A549 (cell line): ENCODE data around the gene GLIS1. TPM values are rescaled to one million over a fixed set of nuclear protein-coding genes. Genes with fewer than 3 reads are reported as not detected.

ENCODE experiments used
- ATAC-seq, 2 experiments: fragments of 200-7000 bp in 1 of 2; fragments of >200 bp in 1 of 2; cut with Nextera tagmentation in 1 of 2; cut with Tn5 transposase in 1 of 2; 3 replicates each; pipeline versions ENCODE4 v1.8.0 to v1.9.1; 2018 to 2020; ENCODE audit warnings: mild to moderate bottlenecking in 1 of 2, moderate library complexity in 1 of 2
- CTCF ChIA-PET: fragments of 300-600 bp; sonication (Branson Sonifier 250); formaldehyde crosslinking; extraction: SDS; loops from one replicate; lab custom pipeline; 2021; ENCODE audit warnings: antibody characterized with exemption, inconsistent platforms; lab: Yijun Ruan, JAX
- POLR2A ChIA-PET: fragments of 350-600 bp; formaldehyde crosslinking; extraction: SDS; loops from one replicate; lab custom pipeline; 2021; ENCODE audit warnings: antibody characterized with exemption, inconsistent platforms; lab: Yijun Ruan, JAX
- DNase-seq, 2 experiments: peaks; one replicate each; pipeline versions ENCODE4 v3.0.0 to v3.0.0-alpha.2; 2011 to 2016; ENCODE audit warnings: low read depth in 1 of 2, low spot score in 1 of 2
- FAIRE-seq: peaks from 2 replicates; lab custom pipeline; 2011; peaks lifted over from hg19 to GRCh38; lab: Jason Lieb, UNC
- H3K27ac ChIP-seq, 2 experiments: fragments of >200 bp; sonication (Bioruptor Twin); formaldehyde crosslinking; 3 replicates each; pipeline ENCODE4 v1.5.1; 2016 to 2017
- H3K4me1 ChIP-seq: fragments of >200 bp; sonication (Bioruptor Twin); formaldehyde crosslinking; 3 replicates; pipeline ENCODE4 v1.6.1; 2016
- H3K4me2 ChIP-seq: fragments of >200 bp; sonication (Bioruptor Twin); formaldehyde crosslinking; 3 replicates; pipeline ENCODE4 v1.6.1; 2016
- H3K4me3 ChIP-seq: fragments of >200 bp; sonication (Bioruptor Twin); formaldehyde crosslinking; 3 replicates; pipeline ENCODE4 v1.5.1; 2016
- H3K9me3 ChIP-seq: fragments of >200 bp; sonication (Bioruptor Twin); formaldehyde crosslinking; 3 replicates; pipeline ENCODE4 v1.6.1; 2016
- CHD2 ChIP-seq: fragments of 150-350 bp; IDR thresholded peaks from 2 replicates; pipeline ENCODE4 v1.6.1; 2014; ENCODE audit warnings: low read length; ENCODE audit not compliant: partially characterized antibody
- CHD4 ChIP-seq: fragments of 200-600 bp; sonication (generic); IDR thresholded peaks from 2 replicates; pipeline ENCODE4 v1.6.1; 2016; ENCODE audit warnings: antibody characterized with exemption, mild to moderate bottlenecking, borderline replicate concordance
- EHF ChIP-seq: fragments of 250-450 bp; sonication (Bioruptor Pico); IDR thresholded peaks from 2 replicates; pipeline ENCODE4 v1.5.0; 2020; ENCODE audit warnings: mild to moderate bottlenecking
- EHMT2 ChIP-seq: fragments of 200-600 bp; sonication (generic); IDR thresholded peaks from 2 replicates; pipeline ENCODE4 v1.6.1; 2016; ENCODE audit warnings: antibody characterized with exemption, low read depth, mild to moderate bottlenecking, moderate library complexity
- EP300 ChIP-seq, 2 experiments: fragments of >200 bp; sonication (Bioruptor Twin); formaldehyde crosslinking; IDR thresholded peaks; 2 replicates in 1 of 2; 3 replicates in 1 of 2; pipeline ENCODE4 v1.6.1; 2016 to 2017
- ESRRA ChIP-seq: fragments of 150-350 bp; IDR thresholded peaks from 2 replicates; pipeline ENCODE4 v1.6.1; 2014; ENCODE audit warnings: mild to moderate bottlenecking, low read length, borderline replicate concordance
- FOXS1 ChIP-seq: fragments of 250-450 bp; sonication (Bioruptor Pico); IDR thresholded peaks from 2 replicates; pipeline ENCODE4 v1.5.0; 2020; ENCODE audit warnings: mild to moderate bottlenecking, moderate library complexity
- GATA3 ChIP-seq: IDR thresholded peaks from 2 replicates; pipeline ENCODE4 v1.6.1; 2012; ENCODE audit warnings: borderline replicate concordance
- HDAC2 ChIP-seq: fragments of 200-600 bp; sonication (generic); IDR thresholded peaks from 2 replicates; pipeline ENCODE4 v1.6.1; 2016
- HEYL ChIP-seq: fragments of 250-450 bp; sonication (Bioruptor Pico); IDR thresholded peaks from 2 replicates; pipeline ENCODE4 v1.8.0; 2021; ENCODE audit warnings: mild to moderate bottlenecking, moderate library complexity
- HOXB13 ChIP-seq: fragments of 250-450 bp; sonication (Bioruptor Pico); IDR thresholded peaks from 2 replicates; pipeline ENCODE4 v1.5.0; 2020; ENCODE audit warnings: low read depth, mild to moderate bottlenecking, moderate library complexity
- HOXB5 ChIP-seq: fragments of 250-450 bp; sonication (Bioruptor Pico); IDR thresholded peaks from 2 replicates; pipeline ENCODE4 v1.5.0; 2020; ENCODE audit warnings: mild to moderate bottlenecking, moderate library complexity
- JUNB ChIP-seq: fragments of >200 bp; sonication (Bioruptor Twin); formaldehyde crosslinking; IDR thresholded peaks from 2 replicates; pipeline ENCODE4 v1.6.1; 2016
- KDM1A ChIP-seq: fragments of 200-600 bp; sonication (generic); IDR thresholded peaks from 2 replicates; pipeline ENCODE4 v1.6.1; 2016; ENCODE audit warnings: low read depth, mild to moderate bottlenecking
- KDM5A ChIP-seq: fragments of 200-600 bp; sonication (generic); IDR thresholded peaks from 2 replicates; pipeline ENCODE4 v1.6.1; 2016; ENCODE audit warnings: antibody characterized with exemption, mild to moderate bottlenecking
- MYC ChIP-seq: IDR thresholded peaks from 2 replicates; pipeline ENCODE4 v1.6.1; 2012; ENCODE audit warnings: mild to moderate bottlenecking, inconsistent platforms, low read length, improper control_type of control experiment, borderline replicate concordance
- NFE2L2 ChIP-seq: fragments of 150-350 bp; conservative IDR thresholded peaks from 2 replicates; pipeline ENCODE4 v1.6.1; 2014; ENCODE audit warnings: low read length
- RAD21 ChIP-seq, 2 experiments: fragments of >200 bp in 1 of 2; sonication (Bioruptor Twin) in 1 of 2; formaldehyde crosslinking in 1 of 2; IDR thresholded peaks in 1 of 2; conservative IDR thresholded peaks in 1 of 2; 2 replicates in 1 of 2; 3 replicates in 1 of 2; pipeline ENCODE4 v1.6.1; 2012 to 2018; ENCODE audit warnings: inconsistent platforms in 1 of 2
- RNF2 ChIP-seq: fragments of 200-600 bp; sonication (generic); IDR thresholded peaks from 2 replicates; pipeline ENCODE4 v1.6.1; 2016; ENCODE audit warnings: low read depth, mild to moderate bottlenecking, antibody characterized with exemption, moderate library complexity, borderline replicate concordance
- SREBF2 ChIP-seq: fragments of 450-650 bp; IDR thresholded peaks from 2 replicates; pipeline ENCODE4 v1.6.1; 2014; ENCODE audit warnings: mild to moderate bottlenecking, moderate library complexity
- TFCP2L1 ChIP-seq: fragments of 250-450 bp; sonication (Bioruptor Pico); IDR thresholded peaks from 2 replicates; pipeline ENCODE4 v1.5.0; 2021; ENCODE audit warnings: mild to moderate bottlenecking
- ZFP36 ChIP-seq: fragments of 450-650 bp; IDR thresholded peaks from 2 replicates; pipeline ENCODE4 v1.6.1; 2014; ENCODE audit warnings: borderline replicate concordance; ENCODE audit not compliant: partially characterized antibody
- ZNF302 ChIP-seq: fragments of 250-450 bp; sonication (Bioruptor Pico); IDR thresholded peaks from 2 replicates; pipeline ENCODE4 v1.9.0; 2021; ENCODE audit warnings: inconsistent platforms, mild to moderate bottlenecking, moderate library complexity
- ZSCAN20 ChIP-seq: fragments of 250-450 bp; sonication (Bioruptor Pico); IDR thresholded peaks from 2 replicates; pipeline ENCODE4 v1.8.0; 2022; ENCODE audit warnings: mild to moderate bottlenecking, moderate library complexity
- WGBS: methylation state at CpG from one replicate; pipeline ENCODE4 v1.1.6; 2017; ENCODE audit errors: missing lambda C conversion rate; 5-methylcytosine and 5-hydroxymethylcytosine counted together
- polyA plus RNA-seq, 4 experiments: library from polyadenylated mRNA; depleted of rRNA in 3 of 4; stranded (reverse); fragments of >200 nt; fragmentation: RNase III in 1 of 4; extraction: RNeasy Plus Mini Kit Qiagen cat#74134 plus additional on column Dnase treatment in 1 of 4; gene quantifications; 2 replicates in 3 of 4; 3 replicates in 1 of 4; pipeline ENCODE4 v1.2.3, GENCODE V29; 2011 to 2017
- TF ChIP-seq, protein P1 (sequence below): IDR thresholded peaks from 2 replicates; pipeline ENCODE4 v1.6.1; 2012; ENCODE audit warnings: low read depth, borderline replicate concordance
- TF ChIP-seq, protein P2 (sequence below): IDR thresholded peaks from 2 replicates; pipeline ENCODE4 v1.6.1; 2012
- TF ChIP-seq, protein P3 (sequence below): fragments of >200 bp; sonication (Bioruptor Twin); formaldehyde crosslinking; IDR thresholded peaks from 2 replicates; pipeline ENCODE4 v1.6.1; 2016
- TF ChIP-seq, protein P4 (sequence below): fragments of 250-450 bp; sonication (Bioruptor Pico); IDR thresholded peaks from 2 replicates; pipeline ENCODE4 v1.5.0; 2021; ENCODE audit warnings: mild to moderate bottlenecking, moderate library complexity, borderline replicate concordance
- TF ChIP-seq, protein P5 (sequence below): fragments of 250-450 bp; sonication (Bioruptor Pico); IDR thresholded peaks from 2 replicates; pipeline ENCODE4 v1.5.0; 2020; ENCODE audit warnings: low read depth, mild to moderate bottlenecking, moderate library complexity
- TF ChIP-seq, protein P6 (sequence below): fragments of >200 bp; sonication (Bioruptor Twin); formaldehyde crosslinking; IDR thresholded peaks from 3 replicates; pipeline ENCODE4 v1.5.1; 2016
- TF ChIP-seq, protein P7 (sequence below): IDR thresholded peaks from 2 replicates; pipeline ENCODE4 v1.6.1; 2012

GLIS1 gene
- polyA plus RNA-seq, 2 of the 4 experiments (the other 2 are of a cell fraction) = 0.04 TPM; not detected in 1

DNA sequence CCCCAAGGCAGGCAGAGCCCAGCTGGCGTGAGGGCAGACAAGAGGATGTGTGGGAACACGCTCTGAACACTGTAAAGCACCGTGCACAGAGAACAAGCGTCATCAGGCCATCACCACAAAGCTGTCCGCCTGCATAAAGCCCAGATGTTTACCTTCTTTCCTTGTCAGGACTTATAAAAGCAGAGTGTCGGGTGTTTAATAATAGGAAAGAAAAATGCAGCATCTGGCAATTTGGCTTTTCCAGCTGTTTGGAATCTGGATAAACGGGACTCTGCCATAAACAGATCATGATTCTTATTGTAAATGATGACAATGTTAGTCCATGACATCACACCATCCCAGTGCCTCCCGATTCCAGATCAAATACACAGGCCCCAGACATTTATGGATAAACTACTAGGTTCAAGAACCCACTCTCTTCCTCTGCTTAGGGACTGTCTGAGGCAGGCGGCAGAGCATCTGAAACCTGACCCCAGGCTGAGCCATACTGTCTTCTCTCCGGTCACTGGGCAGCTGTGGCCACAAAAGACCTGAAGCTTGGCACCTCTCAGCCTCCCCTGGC lies 4.2 kb downstream of the GLIS1 start:
- TF ChIP-seq CHD2 (no peak), KDM5A (no peak), TFCP2L1 (CRISPR knock-in tag) (no peak), RNF2 (no peak), EHF (no peak), FOXS1 (CRISPR knock-in tag) (no peak), HOXB5 (CRISPR knock-in tag) (no peak), NFE2L2 (no peak), HDAC2 (no peak), EHMT2 (no peak), CHD4 (no peak), ZFP36 (no peak), EP300 (IDR thresholded peaks at IDR 0.05) (no peak), MYC (no peak), ZSCAN20 (CRISPR knock-in tag) (no peak), GATA3 (no peak)
- TF ChIP-seq, protein P1, sequence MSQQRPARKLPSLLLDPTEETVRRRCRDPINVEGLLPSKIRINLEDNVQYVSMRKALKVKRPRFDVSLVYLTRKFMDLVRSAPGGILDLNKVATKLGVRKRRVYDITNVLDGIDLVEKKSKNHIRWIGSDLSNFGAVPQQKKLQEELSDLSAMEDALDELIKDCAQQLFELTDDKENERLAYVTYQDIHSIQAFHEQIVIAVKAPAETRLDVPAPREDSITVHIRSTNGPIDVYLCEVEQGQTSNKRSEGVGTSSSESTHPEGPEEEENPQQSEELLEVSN = no peak
- Histone ChIP-seq H3K4me1 (peaks cover 12% of the 10 kb centered on the region; the same call in 2 of the 3 replicates), H3K4me2 (no peak overlapping the region), H3K4me3 (no peak overlapping the region), H3K27ac (no peak overlapping the region), H3K9me3 (no peaks in the 10 kb centered on the region)
- 65% methylated on average over 10 of the region's 10 CpGs for WGBS
- ChIA-PET POLR2A (no interaction called here), CTCF (interaction anchor here (1.0 to 2.9 kb wide), 2 partner anchors 19 to 21 kb away, joined by 3 to 8 read pairs; no protein-coding TSS in a partner anchor)
- DNase-seq (no peak), FAIRE-seq (no peak), ATAC-seq (no peak)

DNA sequence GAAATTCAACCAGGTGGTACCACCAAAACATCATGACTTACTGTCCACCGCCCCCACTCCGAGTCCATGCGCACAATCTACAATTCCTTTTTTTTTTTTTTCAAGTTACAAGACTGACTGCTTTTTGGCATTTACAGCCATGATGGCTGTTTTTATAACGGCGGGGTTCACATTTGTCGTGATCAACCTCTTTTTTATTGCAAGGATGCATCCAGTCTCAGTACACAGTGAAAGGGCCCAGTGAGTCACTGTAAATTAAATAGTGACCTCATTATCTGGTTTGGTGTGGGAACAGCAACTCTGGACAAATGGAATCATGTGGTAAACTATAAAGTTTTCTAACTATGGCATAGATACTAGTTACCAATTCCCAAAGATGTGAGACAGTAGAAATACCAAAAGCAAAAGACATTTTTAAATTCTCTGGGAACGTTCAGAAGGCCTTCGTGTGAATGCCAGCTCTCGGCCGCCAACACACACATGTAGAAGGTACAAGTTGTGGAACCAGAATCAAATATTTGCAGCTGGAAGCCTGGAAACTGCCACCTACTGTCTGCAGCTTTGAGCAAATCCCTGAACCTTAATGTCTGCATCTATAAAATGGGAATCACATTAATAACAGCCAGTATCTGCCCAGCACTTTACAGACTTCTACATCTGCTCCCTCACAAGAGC lies 4.9 kb downstream of the GLIS1 start:
- Histone ChIP-seq H3K4me2 (no peak overlapping the region), H3K4me3 (no peak overlapping the region), H3K27ac (no peak overlapping the region), H3K9me3 (no peaks in the 10 kb centered on the region), H3K4me1 (peaks cover 12% of the 10 kb centered on the region; the same call in 2 of the 3 replicates)
- TF ChIP-seq JUNB = no peak
- TF ChIP-seq NFE2L2 = no peak
- TF ChIP-seq RAD21 (conservative IDR thresholded peaks at IDR 0.05 in 1 of 2, IDR thresholded peaks at IDR 0.05 in 1 of 2) = no peak
- no peak for TF ChIP-seq KDM1A
- no peak for TF ChIP-seq ZNF302 (CRISPR knock-in tag)
- TF ChIP-seq, protein P2, sequence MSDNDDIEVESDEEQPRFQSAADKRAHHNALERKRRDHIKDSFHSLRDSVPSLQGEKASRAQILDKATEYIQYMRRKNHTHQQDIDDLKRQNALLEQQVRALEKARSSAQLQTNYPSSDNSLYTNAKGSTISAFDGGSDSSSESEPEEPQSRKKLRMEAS = no peak
- TF ChIP-seq, protein P3, sequence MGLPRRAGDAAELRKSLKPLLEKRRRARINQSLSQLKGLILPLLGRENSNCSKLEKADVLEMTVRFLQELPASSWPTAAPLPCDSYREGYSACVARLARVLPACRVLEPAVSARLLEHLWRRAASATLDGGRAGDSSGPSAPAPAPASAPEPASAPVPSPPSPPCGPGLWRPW = no peak
- TF ChIP-seq SREBF2 = no peak
- TF ChIP-seq HOXB13 (CRISPR knock-in tag) = no peak
- TF ChIP-seq ESRRA = no peak
- TF ChIP-seq, protein P4, sequence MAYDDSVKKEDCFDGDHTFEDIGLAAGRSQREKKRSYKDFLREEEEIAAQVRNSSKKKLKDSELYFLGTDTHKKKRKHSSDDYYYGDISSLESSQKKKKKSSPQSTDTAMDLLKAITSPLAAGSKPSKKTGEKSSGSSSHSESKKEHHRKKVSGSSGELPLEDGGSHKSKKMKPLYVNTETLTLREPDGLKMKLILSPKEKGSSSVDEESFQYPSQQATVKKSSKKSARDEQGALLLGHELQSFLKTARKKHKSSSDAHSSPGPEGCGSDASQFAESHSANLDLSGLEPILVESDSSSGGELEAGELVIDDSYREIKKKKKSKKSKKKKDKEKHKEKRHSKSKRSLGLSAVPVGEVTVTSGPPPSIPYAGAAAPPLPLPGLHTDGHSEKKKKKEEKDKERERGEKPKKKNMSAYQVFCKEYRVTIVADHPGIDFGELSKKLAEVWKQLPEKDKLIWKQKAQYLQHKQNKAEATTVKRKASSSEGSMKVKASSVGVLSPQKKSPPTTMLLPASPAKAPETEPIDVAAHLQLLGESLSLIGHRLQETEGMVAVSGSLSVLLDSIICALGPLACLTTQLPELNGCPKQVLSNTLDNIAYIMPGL (CRISPR knock-in tag) = no peak
- no peak for TF ChIP-seq HEYL
- TF ChIP-seq, protein P5, sequence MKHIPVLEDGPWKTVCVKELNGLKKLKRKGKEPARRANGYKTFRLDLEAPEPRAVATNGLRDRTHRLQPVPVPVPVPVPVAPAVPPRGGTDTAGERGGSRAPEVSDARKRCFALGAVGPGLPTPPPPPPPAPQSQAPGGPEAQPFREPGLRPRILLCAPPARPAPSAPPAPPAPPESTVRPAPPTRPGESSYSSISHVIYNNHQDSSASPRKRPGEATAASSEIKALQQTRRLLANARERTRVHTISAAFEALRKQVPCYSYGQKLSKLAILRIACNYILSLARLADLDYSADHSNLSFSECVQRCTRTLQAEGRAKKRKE = no peak
- TF ChIP-seq, protein P6, sequence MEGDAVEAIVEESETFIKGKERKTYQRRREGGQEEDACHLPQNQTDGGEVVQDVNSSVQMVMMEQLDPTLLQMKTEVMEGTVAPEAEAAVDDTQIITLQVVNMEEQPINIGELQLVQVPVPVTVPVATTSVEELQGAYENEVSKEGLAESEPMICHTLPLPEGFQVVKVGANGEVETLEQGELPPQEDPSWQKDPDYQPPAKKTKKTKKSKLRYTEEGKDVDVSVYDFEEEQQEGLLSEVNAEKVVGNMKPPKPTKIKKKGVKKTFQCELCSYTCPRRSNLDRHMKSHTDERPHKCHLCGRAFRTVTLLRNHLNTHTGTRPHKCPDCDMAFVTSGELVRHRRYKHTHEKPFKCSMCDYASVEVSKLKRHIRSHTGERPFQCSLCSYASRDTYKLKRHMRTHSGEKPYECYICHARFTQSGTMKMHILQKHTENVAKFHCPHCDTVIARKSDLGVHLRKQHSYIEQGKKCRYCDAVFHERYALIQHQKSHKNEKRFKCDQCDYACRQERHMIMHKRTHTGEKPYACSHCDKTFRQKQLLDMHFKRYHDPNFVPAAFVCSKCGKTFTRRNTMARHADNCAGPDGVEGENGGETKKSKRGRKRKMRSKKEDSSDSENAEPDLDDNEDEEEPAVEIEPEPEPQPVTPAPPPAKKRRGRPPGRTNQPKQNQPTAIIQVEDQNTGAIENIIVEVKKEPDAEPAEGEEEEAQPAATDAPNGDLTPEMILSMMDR = no peak
- TF ChIP-seq MYC = no peak
- TF ChIP-seq, protein P7, sequence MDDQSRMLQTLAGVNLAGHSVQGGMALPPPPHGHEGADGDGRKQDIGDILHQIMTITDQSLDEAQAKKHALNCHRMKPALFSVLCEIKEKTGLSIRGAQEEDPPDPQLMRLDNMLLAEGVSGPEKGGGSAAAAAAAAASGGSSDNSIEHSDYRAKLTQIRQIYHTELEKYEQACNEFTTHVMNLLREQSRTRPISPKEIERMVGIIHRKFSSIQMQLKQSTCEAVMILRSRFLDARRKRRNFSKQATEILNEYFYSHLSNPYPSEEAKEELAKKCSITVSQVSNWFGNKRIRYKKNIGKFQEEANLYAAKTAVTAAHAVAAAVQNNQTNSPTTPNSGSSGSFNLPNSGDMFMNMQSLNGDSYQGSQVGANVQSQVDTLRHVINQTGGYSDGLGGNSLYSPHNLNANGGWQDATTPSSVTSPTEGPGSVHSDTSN = no peak
- no peak for TF ChIP-seq TFCP2L1 (CRISPR knock-in tag)
- DNase-seq = no peak
- no peak for ATAC-seq
- POLR2A ChIA-PET = no interaction called here
- no peak for FAIRE-seq
- CTCF ChIA-PET = interaction anchor here (0.7 kb wide), 2 partner anchors 32 to 784 kb away, joined by 4 read pairs; no protein-coding TSS in a partner anchor
- 70% methylated on average over 10 of the region's 10 CpGs for WGBS
